Measurements from ENCODE around the gene SERPINB4.

DNA sequence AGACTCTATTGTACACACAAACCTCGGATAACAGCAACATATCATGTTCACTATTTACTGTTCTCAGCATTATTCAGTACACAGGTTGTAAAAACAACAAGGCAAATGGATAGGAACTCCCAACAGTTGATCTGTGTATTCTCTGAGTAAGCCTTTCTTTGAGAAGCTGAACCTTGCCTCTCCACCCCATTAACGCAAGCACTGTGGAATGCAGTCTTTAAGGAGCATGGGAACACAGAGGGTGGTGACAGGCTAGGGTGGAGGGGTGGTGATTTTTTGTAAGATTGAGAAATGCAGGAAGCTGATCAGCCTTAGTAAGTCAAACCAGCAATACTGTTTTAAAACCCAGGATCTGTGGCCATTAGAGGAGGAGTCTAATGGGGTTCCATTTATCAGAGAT is 39.1 kb upstream of the SERPINB4 start:
- TF ChIP-seq, protein P1, sequence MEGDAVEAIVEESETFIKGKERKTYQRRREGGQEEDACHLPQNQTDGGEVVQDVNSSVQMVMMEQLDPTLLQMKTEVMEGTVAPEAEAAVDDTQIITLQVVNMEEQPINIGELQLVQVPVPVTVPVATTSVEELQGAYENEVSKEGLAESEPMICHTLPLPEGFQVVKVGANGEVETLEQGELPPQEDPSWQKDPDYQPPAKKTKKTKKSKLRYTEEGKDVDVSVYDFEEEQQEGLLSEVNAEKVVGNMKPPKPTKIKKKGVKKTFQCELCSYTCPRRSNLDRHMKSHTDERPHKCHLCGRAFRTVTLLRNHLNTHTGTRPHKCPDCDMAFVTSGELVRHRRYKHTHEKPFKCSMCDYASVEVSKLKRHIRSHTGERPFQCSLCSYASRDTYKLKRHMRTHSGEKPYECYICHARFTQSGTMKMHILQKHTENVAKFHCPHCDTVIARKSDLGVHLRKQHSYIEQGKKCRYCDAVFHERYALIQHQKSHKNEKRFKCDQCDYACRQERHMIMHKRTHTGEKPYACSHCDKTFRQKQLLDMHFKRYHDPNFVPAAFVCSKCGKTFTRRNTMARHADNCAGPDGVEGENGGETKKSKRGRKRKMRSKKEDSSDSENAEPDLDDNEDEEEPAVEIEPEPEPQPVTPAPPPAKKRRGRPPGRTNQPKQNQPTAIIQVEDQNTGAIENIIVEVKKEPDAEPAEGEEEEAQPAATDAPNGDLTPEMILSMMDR (conservative IDR thresholded peaks at IDR 0.05; ENCODE audit: low read depth in 2 of 2) = no peak
- TF ChIP-seq EZH2 (IDR thresholded peaks at IDR 0.05; ENCODE audit: low read depth, unreplicated experiment) = no peak
- no peak for TF ChIP-seq STAT1 (IDR thresholded peaks at IDR 0.05; ENCODE audit: unreplicated experiment)
- TF ChIP-seq POLR2AphosphoS5 (IDR thresholded peaks at IDR 0.05; ENCODE audit: low read depth) = no peak
- TF ChIP-seq ZNF114 (CRISPR knock-in tag; IDR thresholded peaks at IDR 0.05) = no peak
- no peak for TF ChIP-seq CREB1 (CRISPR knock-in tag; IDR thresholded peaks at IDR 0.05; ENCODE audit: low read depth)
- TF ChIP-seq EZH2phosphoT487 (IDR thresholded peaks at IDR 0.05; ENCODE audit: unreplicated experiment) = no peak
- TF ChIP-seq, protein P2, sequence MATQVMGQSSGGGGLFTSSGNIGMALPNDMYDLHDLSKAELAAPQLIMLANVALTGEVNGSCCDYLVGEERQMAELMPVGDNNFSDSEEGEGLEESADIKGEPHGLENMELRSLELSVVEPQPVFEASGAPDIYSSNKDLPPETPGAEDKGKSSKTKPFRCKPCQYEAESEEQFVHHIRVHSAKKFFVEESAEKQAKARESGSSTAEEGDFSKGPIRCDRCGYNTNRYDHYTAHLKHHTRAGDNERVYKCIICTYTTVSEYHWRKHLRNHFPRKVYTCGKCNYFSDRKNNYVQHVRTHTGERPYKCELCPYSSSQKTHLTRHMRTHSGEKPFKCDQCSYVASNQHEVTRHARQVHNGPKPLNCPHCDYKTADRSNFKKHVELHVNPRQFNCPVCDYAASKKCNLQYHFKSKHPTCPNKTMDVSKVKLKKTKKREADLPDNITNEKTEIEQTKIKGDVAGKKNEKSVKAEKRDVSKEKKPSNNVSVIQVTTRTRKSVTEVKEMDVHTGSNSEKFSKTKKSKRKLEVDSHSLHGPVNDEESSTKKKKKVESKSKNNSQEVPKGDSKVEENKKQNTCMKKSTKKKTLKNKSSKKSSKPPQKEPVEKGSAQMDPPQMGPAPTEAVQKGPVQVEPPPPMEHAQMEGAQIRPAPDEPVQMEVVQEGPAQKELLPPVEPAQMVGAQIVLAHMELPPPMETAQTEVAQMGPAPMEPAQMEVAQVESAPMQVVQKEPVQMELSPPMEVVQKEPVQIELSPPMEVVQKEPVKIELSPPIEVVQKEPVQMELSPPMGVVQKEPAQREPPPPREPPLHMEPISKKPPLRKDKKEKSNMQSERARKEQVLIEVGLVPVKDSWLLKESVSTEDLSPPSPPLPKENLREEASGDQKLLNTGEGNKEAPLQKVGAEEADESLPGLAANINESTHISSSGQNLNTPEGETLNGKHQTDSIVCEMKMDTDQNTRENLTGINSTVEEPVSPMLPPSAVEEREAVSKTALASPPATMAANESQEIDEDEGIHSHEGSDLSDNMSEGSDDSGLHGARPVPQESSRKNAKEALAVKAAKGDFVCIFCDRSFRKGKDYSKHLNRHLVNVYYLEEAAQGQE (IDR thresholded peaks at IDR 0.05; ENCODE audit: unreplicated experiment) = no peak
- TF ChIP-seq, protein P3, sequence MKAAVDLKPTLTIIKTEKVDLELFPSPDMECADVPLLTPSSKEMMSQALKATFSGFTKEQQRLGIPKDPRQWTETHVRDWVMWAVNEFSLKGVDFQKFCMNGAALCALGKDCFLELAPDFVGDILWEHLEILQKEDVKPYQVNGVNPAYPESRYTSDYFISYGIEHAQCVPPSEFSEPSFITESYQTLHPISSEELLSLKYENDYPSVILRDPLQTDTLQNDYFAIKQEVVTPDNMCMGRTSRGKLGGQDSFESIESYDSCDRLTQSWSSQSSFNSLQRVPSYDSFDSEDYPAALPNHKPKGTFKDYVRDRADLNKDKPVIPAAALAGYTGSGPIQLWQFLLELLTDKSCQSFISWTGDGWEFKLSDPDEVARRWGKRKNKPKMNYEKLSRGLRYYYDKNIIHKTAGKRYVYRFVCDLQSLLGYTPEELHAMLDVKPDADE (IDR thresholded peaks at IDR 0.05) = no peak
- no peak for TF ChIP-seq NANOG (IDR thresholded peaks at IDR 0.05; ENCODE audit: borderline replicate concordance)
- no peak for TF ChIP-seq JUNB (IDR thresholded peaks at IDR 0.05; ENCODE audit: unreplicated experiment)
- TF ChIP-seq ZNF331 (CRISPR knock-in tag; IDR thresholded peaks at IDR 0.05; ENCODE audit: low read depth) = no peak
- TF ChIP-seq, protein P4, sequence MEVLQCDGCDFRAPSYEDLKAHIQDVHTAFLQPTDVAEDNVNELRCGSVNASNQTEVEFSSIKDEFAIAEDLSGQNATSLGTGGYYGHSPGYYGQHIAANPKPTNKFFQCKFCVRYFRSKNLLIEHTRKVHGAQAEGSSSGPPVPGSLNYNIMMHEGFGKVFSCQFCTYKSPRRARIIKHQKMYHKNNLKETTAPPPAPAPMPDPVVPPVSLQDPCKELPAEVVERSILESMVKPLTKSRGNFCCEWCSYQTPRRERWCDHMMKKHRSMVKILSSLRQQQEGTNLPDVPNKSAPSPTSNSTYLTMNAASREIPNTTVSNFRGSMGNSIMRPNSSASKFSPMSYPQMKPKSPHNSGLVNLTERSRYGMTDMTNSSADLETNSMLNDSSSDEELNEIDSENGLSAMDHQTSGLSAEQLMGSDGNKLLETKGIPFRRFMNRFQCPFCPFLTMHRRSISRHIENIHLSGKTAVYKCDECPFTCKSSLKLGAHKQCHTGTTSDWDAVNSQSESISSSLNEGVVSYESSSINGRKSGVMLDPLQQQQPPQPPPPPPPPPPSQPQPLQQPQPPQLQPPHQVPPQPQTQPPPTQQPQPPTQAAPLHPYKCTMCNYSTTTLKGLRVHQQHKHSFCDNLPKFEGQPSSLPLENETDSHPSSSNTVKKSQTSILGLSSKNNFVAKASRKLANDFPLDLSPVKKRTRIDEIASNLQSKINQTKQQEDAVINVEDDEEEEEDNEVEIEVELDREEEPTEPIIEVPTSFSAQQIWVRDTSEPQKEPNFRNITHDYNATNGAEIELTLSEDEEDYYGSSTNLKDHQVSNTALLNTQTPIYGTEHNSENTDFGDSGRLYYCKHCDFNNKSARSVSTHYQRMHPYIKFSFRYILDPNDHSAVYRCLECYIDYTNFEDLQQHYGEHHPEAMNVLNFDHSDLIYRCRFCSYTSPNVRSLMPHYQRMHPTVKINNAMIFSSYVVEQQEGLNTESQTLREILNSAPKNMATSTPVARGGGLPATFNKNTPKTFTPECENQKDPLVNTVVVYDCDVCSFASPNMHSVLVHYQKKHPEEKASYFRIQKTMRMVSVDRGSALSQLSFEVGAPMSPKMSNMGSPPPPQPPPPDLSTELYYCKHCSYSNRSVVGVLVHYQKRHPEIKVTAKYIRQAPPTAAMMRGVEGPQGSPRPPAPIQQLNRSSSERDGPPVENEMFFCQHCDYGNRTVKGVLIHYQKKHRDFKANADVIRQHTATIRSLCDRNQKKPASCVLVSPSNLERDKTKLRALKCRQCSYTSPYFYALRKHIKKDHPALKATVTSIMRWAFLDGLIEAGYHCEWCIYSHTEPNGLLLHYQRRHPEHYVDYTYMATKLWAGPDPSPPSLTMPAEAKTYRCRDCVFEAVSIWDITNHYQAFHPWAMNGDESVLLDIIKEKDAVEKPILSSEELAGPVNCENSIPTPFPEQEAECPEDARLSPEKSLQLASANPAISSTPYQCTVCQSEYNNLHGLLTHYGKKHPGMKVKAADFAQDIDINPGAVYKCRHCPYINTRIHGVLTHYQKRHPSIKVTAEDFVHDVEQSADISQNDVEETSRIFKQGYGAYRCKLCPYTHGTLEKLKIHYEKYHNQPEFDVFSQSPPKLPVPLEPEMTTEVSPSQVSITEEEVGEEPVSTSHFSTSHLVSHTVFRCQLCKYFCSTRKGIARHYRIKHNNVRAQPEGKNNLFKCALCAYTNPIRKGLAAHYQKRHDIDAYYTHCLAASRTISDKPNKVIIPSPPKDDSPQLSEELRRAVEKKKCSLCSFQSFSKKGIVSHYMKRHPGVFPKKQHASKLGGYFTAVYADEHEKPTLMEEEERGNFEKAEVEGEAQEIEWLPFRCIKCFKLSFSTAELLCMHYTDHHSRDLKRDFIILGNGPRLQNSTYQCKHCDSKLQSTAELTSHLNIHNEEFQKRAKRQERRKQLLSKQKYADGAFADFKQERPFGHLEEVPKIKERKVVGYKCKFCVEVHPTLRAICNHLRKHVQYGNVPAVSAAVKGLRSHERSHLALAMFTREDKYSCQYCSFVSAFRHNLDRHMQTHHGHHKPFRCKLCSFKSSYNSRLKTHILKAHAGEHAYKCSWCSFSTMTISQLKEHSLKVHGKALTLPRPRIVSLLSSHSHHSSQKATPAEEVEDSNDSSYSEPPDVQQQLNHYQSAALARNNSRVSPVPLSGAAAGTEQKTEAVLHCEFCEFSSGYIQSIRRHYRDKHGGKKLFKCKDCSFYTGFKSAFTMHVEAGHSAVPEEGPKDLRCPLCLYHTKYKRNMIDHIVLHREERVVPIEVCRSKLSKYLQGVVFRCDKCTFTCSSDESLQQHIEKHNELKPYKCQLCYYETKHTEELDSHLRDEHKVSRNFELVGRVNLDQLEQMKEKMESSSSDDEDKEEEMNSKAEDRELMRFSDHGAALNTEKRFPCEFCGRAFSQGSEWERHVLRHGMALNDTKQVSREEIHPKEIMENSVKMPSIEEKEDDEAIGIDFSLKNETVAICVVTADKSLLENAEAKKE (CRISPR knock-in tag; IDR thresholded peaks at IDR 0.05) = no peak

Data from GM23338 (cell line).